ENCODE measurements around the gene EVX2. TPM values are rescaled to one million over a fixed set of nuclear protein-coding genes. Genes with fewer than 3 reads are reported as not detected.
A peak's percentile ranks its signal among the peaks of the same experiment; 100 is the strongest.

EVX2 gene
- total and polyA plus RNA-seq, 2 donors (not counting 1 experiment from before 2014, with no cell fraction given), result not detected

DNA sequence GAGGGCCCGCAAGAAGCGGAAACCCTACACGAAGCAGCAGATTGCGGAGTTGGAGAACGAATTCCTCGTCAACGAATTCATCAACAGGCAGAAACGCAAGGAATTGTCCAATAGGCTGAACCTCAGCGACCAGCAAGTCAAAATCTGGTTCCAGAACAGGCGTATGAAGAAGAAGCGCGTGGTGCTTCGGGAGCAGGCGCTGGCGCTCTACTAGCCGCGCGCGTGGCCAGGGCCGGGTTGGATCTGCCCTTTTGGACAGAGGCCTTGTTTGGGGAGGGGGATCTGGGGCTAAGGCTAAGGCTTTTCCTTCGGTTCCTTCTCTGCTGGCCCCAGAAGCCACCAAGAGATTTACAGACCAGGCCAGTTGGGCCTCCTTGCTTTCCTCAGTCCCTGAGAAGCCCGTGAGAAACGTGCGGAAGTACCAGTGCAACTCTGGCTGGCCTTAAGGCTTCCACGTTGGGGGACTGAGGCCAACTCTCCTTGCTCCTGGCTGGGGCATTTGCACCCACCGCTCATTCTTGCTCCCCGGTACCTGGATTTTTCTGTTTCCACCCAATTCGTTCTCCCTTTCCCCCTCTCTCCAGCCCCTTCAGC is 16.9 kb upstream of the EVX2 start:
- H3K4me3 ChIP-seq (ENCODE audit: control extremely low read depth in 1 of 5, extremely low read depth in 1 of 5, insufficient read depth in 1 of 5, low read depth in 2 of 5, low read length in 4 of 5), result no peak overlapping the region
- ChIA-PET CTCF (interaction anchor here (1.6 kb wide), 1 partner anchor 551 kb away, joined by 4 read pairs; no protein-coding TSS in a partner anchor), POLR2A (no interaction called here)
- peaks cover 0 to 98% (median 67%) of the 10 kb centered on the region in 4 experiments for H3K27me3 ChIP-seq (replicated peaks in 1 of 4; ENCODE audit: control extremely low read depth in 1 of 4, control insufficient read depth in 3 of 4, insufficient read depth in 4 of 4, low read length in 3 of 4)
- H3K9me3 Mint-ChIP-seq (ENCODE audit: insufficient read depth), result no peaks in the 10 kb centered on the region
- no peak overlapping the region for H3K4me2 ChIP-seq (replicated peaks; ENCODE audit: low read depth, low read length, poor library complexity, severe bottlenecking)
- intact Hi-C loops (cut with micrococcal nuclease), result no loop called here
- H3K9me3 ChIP-seq (ENCODE audit: control extremely low read depth in 1 of 3, control insufficient read depth in 2 of 3, insufficient read depth in 1 of 3, low read length in 2 of 3), result peaks cover 0 to 56% (median 0%) of the 10 kb centered on the region in 3 donors
- H3K4me1 Mint-ChIP-seq, result peaks cover 15% of the 10 kb centered on the region
- H3K36me3 ChIP-seq (replicated peaks in 1 of 2; ENCODE audit: control extremely low read depth in 1 of 2, control insufficient read depth in 1 of 2, extremely low read depth in 1 of 2, insufficient read depth in 2 of 2, low read length in 1 of 2), result no peaks in the 10 kb centered on the region
- H3K4me3 Mint-ChIP-seq, result no peak overlapping the region
- WGBS (ENCODE audit: insufficient coverage), result 14% methylated on average over 25 of the region's 28 CpGs
- peaks cover 83% of the 10 kb centered on the region for H3K27me3 Mint-ChIP-seq
- H3K27ac Mint-ChIP-seq, result no peak overlapping the region
- TF ChIP-seq, protein P1, sequence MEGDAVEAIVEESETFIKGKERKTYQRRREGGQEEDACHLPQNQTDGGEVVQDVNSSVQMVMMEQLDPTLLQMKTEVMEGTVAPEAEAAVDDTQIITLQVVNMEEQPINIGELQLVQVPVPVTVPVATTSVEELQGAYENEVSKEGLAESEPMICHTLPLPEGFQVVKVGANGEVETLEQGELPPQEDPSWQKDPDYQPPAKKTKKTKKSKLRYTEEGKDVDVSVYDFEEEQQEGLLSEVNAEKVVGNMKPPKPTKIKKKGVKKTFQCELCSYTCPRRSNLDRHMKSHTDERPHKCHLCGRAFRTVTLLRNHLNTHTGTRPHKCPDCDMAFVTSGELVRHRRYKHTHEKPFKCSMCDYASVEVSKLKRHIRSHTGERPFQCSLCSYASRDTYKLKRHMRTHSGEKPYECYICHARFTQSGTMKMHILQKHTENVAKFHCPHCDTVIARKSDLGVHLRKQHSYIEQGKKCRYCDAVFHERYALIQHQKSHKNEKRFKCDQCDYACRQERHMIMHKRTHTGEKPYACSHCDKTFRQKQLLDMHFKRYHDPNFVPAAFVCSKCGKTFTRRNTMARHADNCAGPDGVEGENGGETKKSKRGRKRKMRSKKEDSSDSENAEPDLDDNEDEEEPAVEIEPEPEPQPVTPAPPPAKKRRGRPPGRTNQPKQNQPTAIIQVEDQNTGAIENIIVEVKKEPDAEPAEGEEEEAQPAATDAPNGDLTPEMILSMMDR (IDR thresholded peaks at IDR 0.05), result no peak
- TF ChIP-seq EZH2 (IDR thresholded peaks at IDR 0.05; ENCODE audit: borderline replicate concordance, insufficient read depth, low read depth, low read length, poor library complexity, severe bottlenecking), result no peak
- peaks cover 18 to 46% of the 10 kb centered on the region in 2 donors for H3K4me1 ChIP-seq (ENCODE audit: control insufficient read depth in 2 of 2, insufficient read depth in 2 of 2, low read length in 2 of 2)
- no peak overlapping the region for H3K27ac ChIP-seq (ENCODE audit: low read length in 2 of 2)
- no peak overlapping the region for H3K9ac ChIP-seq (ENCODE audit: low read length)
- peak; percentile 14 for DNase-seq
- no peak for ATAC-seq (ENCODE audit: low read depth)
- H4K20me1 ChIP-seq (ENCODE audit: control insufficient read depth, insufficient read depth, low read length, poor library complexity, severe bottlenecking), result no peaks in the 10 kb centered on the region
- no peak overlapping the region for H2AFZ ChIP-seq (ENCODE audit: insufficient read depth, low read depth, low read length, poor library complexity, severe bottlenecking)
- H3K79me2 ChIP-seq (ENCODE audit: control insufficient read depth, insufficient read depth, low read length), result no peaks in the 10 kb centered on the region
